Measurements from ENCODE around the gene FLRT3. TPM values are rescaled to one million over a fixed set of nuclear protein-coding genes. Genes with fewer than 3 reads are reported as not detected.

Gene FLRT3
- total RNA-seq, 2 experiments from 2014 or later, result not detected

DNA sequence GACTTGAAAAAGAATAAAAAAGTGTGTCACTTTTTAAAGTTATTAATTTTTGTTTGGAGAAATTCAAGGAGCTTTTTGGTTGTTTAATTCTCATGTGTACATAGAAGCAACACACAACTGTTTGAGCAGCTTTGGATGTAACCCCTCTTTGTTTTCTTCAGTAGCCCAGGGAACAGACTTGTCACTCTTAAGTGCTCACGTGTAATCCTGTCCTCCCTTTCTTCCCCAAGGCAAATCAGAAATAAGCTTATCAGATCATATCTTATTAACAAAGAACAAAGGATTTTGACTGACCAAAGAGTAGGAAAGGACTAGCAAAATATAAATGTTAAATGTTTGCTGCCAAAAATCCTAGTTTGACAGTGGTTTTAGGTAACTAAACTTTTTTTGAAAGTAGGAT, 7.3 kb upstream of the FLRT3 start:
- ATAC-seq (no peak), DNase-seq (no peak)
- no peak overlapping the region for H3K4me3 Mint-ChIP-seq
- POLR2A ChIA-PET, result no interaction called here
- H3K27me3 Mint-ChIP-seq (ENCODE audit: low read depth), result no peaks in the 10 kb centered on the region
- CTCF ChIA-PET, result no interaction called here
- peaks cover 3% of the 10 kb centered on the region for H3K9me3 Mint-ChIP-seq (ENCODE audit: insufficient read depth)
- H3K36me3 Mint-ChIP-seq (ENCODE audit: low read depth), result no peaks in the 10 kb centered on the region
- H3K4me1 Mint-ChIP-seq (ENCODE audit: low read depth), result no peaks in the 10 kb centered on the region
- H3K27ac Mint-ChIP-seq, result no peak overlapping the region

DNA sequence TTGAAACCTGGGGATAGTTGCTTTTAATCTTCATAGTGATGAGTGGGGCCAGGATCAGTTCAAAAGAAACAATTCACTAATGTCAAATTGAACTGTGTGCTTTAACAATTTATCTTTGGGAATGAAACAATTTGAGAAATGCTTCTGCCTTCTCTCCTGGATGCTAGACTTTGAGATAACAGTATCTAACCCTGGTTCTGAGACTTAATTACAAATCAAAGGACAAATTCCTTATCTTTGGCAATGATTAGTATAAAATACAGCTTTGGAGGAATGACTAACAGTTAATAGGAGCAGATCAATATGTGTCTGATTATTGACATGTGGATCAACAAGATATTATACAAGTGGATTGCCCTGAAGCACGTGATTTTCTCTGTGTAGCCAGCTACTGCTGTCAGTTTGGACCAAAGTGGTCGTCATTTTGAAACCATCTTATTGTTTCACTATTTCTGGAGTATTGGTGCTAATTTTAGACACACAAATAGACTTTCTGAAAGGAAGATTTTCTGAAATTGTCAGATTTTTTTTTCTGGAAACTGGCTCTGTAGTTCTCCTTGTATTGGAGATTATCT, 6.2 kb upstream of the FLRT3 start:
- H3K4me1 Mint-ChIP-seq (ENCODE audit: low read depth), result no peaks in the 10 kb centered on the region
- DNase-seq (no peak), ATAC-seq (no peak)
- peaks cover 3% of the 10 kb centered on the region for H3K9me3 Mint-ChIP-seq (ENCODE audit: insufficient read depth)
- no peaks in the 10 kb centered on the region for H3K36me3 Mint-ChIP-seq (ENCODE audit: low read depth)
- H3K27me3 Mint-ChIP-seq (ENCODE audit: low read depth), result no peaks in the 10 kb centered on the region
- H3K4me3 Mint-ChIP-seq, result no peak overlapping the region
- H3K27ac Mint-ChIP-seq, result no peak overlapping the region
- CTCF ChIA-PET, result no interaction called here
- POLR2A ChIA-PET, result no interaction called here

DNA sequence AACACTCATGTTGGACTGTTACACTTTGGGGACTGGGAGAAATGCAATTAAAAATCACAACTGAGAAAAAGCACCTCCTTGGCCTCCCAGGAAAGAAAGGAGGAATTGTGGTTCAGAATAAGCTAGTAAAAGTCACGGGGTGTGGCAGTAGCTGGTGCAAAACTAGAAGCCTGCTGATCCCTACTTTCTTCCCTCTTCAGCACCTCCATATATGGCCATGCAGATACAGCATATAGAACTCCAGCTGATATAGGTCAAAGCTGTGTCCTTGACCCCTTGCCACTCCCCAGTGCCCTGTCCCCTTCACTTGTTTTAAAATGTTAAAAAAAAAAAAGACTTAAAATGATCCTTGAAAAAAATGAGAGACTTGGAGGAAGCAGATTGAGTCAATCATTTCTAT, 5.5 kb upstream of the FLRT3 start:
- Mint-ChIP-seq H3K27ac (no peak overlapping the region), H3K4me1 (ENCODE audit: low read depth) (no peaks in the 10 kb centered on the region), H3K36me3 (ENCODE audit: low read depth) (no peaks in the 10 kb centered on the region), H3K9me3 (ENCODE audit: insufficient read depth) (peaks cover 3% of the 10 kb centered on the region), H3K27me3 (ENCODE audit: low read depth) (no peaks in the 10 kb centered on the region), H3K4me3 (no peak overlapping the region)
- ChIA-PET CTCF (no interaction called here), POLR2A (no interaction called here)
- DNase-seq (no peak), ATAC-seq (no peak)

DNA sequence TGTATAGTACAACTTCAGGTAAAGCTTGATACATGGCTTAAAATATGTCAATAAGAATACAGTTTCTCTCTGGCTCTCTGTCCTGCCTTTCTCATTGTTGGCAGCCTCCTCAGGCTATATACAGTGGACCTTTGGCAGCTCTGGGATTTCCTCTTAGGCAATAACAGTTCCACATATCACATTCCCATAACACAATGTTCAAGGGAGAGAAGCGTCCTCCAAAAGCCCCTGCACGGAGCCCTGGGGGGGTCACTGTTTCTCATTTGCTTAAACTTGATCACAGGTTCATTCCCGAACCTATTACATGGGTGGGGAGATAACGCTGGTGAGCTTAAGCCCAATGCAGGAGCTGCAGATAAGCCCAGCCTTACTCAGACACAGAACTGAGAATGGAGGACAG, 4.4 kb upstream of the FLRT3 start:
- Mint-ChIP-seq H3K36me3 (ENCODE audit: low read depth) (no peaks in the 10 kb centered on the region), H3K4me3 (no peak overlapping the region), H3K27me3 (ENCODE audit: low read depth) (no peaks in the 10 kb centered on the region), H3K27ac (no peak overlapping the region), H3K9me3 (ENCODE audit: insufficient read depth) (peaks cover 3% of the 10 kb centered on the region), H3K4me1 (ENCODE audit: low read depth) (no peaks in the 10 kb centered on the region)
- CTCF ChIA-PET, result no interaction called here
- POLR2A ChIA-PET, result no interaction called here
- ATAC-seq, result no peak
- DNase-seq, result no peak

DNA sequence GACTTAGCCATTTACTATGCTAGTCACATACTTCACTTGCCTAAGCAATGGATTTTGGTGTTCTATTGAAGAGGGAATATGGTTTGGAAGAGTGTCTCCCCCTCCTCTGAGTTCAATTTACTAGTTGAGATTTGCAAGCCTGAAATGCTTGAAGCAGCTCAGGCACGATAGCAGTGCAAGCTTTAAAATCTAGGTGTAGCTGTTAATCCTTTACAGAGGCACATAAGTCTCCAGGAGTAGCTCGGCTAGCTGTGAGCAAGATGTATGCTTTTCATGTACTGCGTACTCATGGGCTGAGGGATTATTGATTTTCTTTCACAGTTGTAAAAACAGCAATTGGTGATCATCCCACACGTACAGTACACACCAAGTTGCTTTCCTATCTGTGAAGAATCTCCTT, 726 bp downstream of the FLRT3 start:
- Mint-ChIP-seq H3K27me3 (ENCODE audit: low read depth) (no peaks in the 10 kb centered on the region), H3K4me3 (no peak overlapping the region), H3K4me1 (ENCODE audit: low read depth) (no peaks in the 10 kb centered on the region), H3K36me3 (ENCODE audit: low read depth) (no peaks in the 10 kb centered on the region), H3K9me3 (ENCODE audit: insufficient read depth) (no peaks in the 10 kb centered on the region), H3K27ac (no peak overlapping the region)
- DNase-seq, result no peak
- ATAC-seq, result no peak
- CTCF ChIA-PET, result no interaction called here
- POLR2A ChIA-PET, result no interaction called here

DNA sequence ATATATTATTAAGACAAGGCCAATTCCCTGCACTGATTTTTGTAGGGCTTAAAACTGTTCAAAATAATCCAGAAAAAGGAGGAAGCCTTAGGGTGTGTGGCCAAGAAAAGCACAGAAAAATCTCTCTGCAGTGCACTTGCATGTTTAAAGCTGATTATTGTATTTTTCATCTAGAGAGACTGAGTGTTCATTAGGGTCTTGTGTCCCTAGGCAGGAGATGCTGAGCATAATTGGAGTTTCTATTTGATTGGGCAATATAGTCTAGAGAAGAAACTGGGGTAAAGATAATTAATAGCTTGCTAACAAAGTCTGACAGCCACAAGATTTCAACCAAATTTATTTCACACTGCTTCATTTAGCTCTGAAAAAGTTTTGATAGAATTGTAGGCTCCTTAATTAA, 2.4 kb downstream of the FLRT3 start:
- H3K27ac Mint-ChIP-seq, result no peak overlapping the region
- ATAC-seq (no peak), DNase-seq (no peak)
- no peaks in the 10 kb centered on the region for H3K36me3 Mint-ChIP-seq (ENCODE audit: low read depth)
- ChIA-PET POLR2A (no interaction called here), CTCF (no interaction called here)
- H3K4me1 Mint-ChIP-seq (ENCODE audit: low read depth), result no peaks in the 10 kb centered on the region
- H3K9me3 Mint-ChIP-seq (ENCODE audit: insufficient read depth), result no peaks in the 10 kb centered on the region
- H3K4me3 Mint-ChIP-seq, result no peak overlapping the region
- H3K27me3 Mint-ChIP-seq (ENCODE audit: low read depth), result no peaks in the 10 kb centered on the region

DNA sequence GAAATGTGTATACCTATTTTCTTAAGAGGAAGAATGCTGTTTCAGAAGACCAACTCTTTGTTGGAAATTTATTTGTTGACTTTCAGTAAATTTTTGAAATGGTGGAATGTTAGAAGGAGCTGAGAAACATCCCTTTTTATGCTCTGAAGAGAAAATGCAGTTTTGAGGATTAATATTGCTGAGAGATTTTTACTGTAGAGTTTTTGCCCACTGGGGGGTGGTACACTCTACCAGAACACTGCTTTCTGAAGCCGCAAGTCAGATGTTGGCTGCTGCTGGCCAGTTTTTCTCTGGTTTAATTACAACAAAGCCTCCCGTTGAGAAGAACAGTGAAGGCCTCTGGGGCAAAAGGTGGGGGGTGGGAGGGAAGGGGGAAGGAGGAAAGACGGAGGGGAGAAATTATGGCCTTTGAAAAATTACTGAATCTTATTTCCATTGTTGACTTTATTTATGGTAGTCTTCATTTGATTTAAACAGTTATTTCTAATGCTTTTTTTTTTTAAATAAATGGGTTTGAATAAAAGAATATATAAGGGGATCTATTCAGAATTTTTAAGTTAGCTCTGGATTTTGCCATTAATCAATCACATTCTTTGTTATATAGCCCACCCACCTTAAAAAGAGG, 3.0 kb downstream of the FLRT3 start:
- ATAC-seq (no peak), DNase-seq (no peak)
- no peaks in the 10 kb centered on the region for H3K9me3 Mint-ChIP-seq (ENCODE audit: insufficient read depth)
- no peaks in the 10 kb centered on the region for H3K36me3 Mint-ChIP-seq (ENCODE audit: low read depth)
- no peak overlapping the region for H3K4me3 Mint-ChIP-seq
- no peak overlapping the region for H3K27ac Mint-ChIP-seq
- ChIA-PET POLR2A (no interaction called here), CTCF (no interaction called here)
- no peaks in the 10 kb centered on the region for H3K27me3 Mint-ChIP-seq (ENCODE audit: low read depth)
- H3K4me1 Mint-ChIP-seq (ENCODE audit: low read depth), result no peaks in the 10 kb centered on the region

DNA sequence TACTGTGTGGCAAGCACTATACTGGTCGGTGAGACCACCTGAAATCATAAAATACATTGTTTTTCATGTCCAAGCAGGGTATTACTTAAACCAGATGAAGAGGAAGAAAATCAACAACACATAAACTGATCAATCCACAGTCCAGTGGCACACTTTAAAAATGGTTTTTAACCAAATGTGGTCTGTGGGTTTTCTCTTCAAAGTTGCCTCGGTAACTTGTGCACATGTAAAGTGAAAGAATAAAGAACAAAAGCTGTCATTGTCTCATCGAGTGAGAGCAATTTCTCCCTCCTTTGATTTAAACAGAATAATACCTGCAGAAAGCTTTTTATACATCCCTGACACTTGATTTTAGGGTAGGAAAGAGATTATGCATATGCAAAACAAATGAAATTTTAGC, 3.7 kb downstream of the FLRT3 start:
- Mint-ChIP-seq H3K4me3 (no peak overlapping the region), H3K27me3 (ENCODE audit: low read depth) (no peaks in the 10 kb centered on the region), H3K36me3 (ENCODE audit: low read depth) (no peaks in the 10 kb centered on the region), H3K9me3 (ENCODE audit: insufficient read depth) (no peaks in the 10 kb centered on the region), H3K27ac (no peak overlapping the region), H3K4me1 (ENCODE audit: low read depth) (no peaks in the 10 kb centered on the region)
- CTCF ChIA-PET, result no interaction called here
- no peak for DNase-seq
- POLR2A ChIA-PET, result no interaction called here
- no peak for ATAC-seq

DNA sequence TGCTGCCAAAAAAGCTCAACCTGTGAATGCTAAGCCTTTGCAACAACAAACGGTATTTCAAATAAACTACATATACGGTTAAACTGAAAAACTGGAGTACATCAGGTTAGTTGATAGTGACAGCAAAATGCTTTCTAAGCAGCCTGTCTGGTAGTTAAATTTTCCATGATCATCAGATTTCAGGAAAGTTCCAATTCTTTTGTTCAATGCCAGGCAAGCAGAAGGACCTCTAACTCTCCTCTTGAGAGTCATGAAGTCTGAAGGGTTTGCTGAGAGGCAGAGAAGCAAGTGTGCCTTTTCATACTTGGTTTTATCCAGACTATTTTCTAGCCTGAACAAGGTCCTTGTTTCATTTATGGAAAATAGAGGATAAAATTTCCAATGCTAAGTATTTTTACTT, 4.5 kb downstream of the FLRT3 start:
- CTCF ChIA-PET, result no interaction called here
- no peaks in the 10 kb centered on the region for H3K9me3 Mint-ChIP-seq (ENCODE audit: insufficient read depth)
- DNase-seq, result no peak
- no peaks in the 10 kb centered on the region for H3K4me1 Mint-ChIP-seq (ENCODE audit: low read depth)
- H3K36me3 Mint-ChIP-seq (ENCODE audit: low read depth), result no peaks in the 10 kb centered on the region
- POLR2A ChIA-PET, result no interaction called here
- no peak for ATAC-seq
- H3K4me3 Mint-ChIP-seq, result no peak overlapping the region
- H3K27ac Mint-ChIP-seq, result no peak overlapping the region
- no peaks in the 10 kb centered on the region for H3K27me3 Mint-ChIP-seq (ENCODE audit: low read depth)

DNA sequence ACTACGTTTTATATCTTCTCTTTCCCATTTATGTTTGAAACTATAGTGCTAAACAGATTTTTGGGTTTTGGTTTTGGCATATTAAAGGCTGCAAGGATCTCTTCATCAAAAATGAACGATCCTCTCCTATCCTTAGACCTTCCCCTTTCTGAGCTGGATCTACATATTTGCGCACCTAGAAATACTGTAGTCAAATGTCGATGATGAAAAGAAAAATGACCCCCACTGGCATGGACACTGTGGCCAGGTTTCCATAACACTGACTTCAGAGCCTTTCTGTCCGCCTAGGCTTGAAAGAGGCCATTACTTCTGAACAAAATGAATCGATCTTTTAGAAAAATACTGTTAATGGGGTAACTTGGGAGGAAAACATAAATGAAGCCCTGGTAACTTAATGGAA, 5.8 kb downstream of the FLRT3 start:
- POLR2A ChIA-PET, result no interaction called here
- Mint-ChIP-seq H3K4me1 (ENCODE audit: low read depth) (no peaks in the 10 kb centered on the region), H3K27me3 (ENCODE audit: low read depth) (no peaks in the 10 kb centered on the region), H3K27ac (no peak overlapping the region), H3K9me3 (ENCODE audit: insufficient read depth) (no peaks in the 10 kb centered on the region), H3K4me3 (no peak overlapping the region), H3K36me3 (ENCODE audit: low read depth) (no peaks in the 10 kb centered on the region)
- DNase-seq (no peak), ATAC-seq (no peak)
- CTCF ChIA-PET, result no interaction called here

DNA sequence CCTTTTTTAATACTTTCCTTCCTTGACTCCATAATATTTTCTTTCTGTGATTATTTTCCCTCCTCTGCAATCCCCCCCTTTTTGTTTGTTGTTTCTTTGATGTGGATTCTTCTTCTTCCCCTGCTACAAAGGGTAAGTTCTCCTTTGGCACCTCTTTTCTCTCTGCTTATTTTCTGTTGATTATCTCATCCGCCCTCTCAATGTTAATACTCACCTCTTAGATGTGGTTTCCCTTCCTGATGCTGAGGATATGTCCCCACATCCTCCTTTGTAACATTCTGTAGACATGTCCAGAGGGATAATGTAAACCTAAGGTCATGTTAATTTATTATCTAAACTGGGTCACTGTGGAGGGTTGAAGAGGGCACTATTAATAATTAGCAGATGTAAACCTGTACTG, 17.7 kb downstream of the FLRT3 start:
- H3K36me3 Mint-ChIP-seq (ENCODE audit: low read depth), result no peaks in the 10 kb centered on the region
- no peak overlapping the region for H3K4me3 Mint-ChIP-seq
- CTCF ChIA-PET, result no interaction called here
- no peaks in the 10 kb centered on the region for H3K27me3 Mint-ChIP-seq (ENCODE audit: low read depth)
- no peak for ATAC-seq
- DNase-seq, result no peak
- H3K27ac Mint-ChIP-seq, result no peak overlapping the region
- no peaks in the 10 kb centered on the region for H3K9me3 Mint-ChIP-seq (ENCODE audit: insufficient read depth)
- POLR2A ChIA-PET, result no interaction called here
- no peaks in the 10 kb centered on the region for H3K4me1 Mint-ChIP-seq (ENCODE audit: low read depth)

DNA sequence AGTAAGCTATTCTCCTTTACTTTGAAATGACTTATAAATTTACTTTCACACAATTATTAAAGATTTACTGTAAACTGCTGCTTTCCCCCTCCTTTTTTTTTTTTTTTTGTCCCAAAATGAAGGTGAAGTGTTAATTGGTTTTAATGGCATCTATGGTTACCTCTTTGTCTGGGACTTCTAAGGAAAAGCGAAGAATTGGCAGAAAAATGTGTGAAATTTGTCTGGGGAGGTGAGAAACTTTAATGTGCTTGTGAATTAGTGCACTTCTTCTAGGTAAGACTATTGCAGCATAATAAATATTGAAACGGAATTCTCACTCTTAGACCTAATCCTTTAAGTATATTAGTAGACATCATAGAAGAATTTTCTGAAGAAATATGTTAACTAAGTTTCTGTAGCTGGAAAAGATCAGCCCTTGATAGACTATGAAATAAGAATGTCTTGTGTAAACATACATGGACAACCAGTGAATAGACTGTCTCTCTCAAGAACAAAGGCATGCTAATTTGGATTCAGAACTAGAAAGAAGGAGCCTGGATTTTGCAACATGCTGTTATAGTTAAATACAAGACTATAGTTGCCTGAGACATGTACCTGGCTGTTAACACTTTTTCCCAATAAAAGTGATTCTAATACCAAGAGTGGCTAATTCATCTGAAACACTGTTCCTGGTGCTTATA, 23.9 kb downstream of the FLRT3 start:
- Mint-ChIP-seq H3K27me3 (ENCODE audit: low read depth) (no peaks in the 10 kb centered on the region), H3K9me3 (ENCODE audit: insufficient read depth) (no peaks in the 10 kb centered on the region), H3K36me3 (ENCODE audit: low read depth) (no peaks in the 10 kb centered on the region), H3K27ac (no peak overlapping the region), H3K4me1 (ENCODE audit: low read depth) (no peaks in the 10 kb centered on the region), H3K4me3 (no peak overlapping the region)
- POLR2A ChIA-PET, result no interaction called here
- no peak for DNase-seq
- CTCF ChIA-PET, result no interaction called here
- ATAC-seq, result no peak

DNA sequence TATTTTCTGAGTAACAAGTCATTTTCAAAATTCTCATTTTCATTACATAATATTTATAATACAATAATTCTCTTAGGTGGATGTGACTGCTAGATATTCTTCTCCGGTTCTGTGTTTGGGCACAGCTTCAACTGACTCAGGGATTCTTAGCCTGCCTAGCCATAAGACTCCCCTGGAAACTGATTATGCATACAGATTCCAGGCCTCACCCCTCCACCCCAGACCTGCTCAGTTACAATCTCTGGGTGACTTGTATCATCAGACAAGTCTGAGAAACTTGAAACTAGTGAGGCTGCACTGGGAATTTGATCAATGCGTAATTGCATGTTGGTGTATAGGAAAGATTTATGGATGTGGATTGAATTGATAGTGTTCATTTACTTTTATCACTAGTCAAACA, 25.4 kb downstream of the FLRT3 start:
- ATAC-seq, result no peak
- CTCF ChIA-PET, result no interaction called here
- Mint-ChIP-seq H3K4me1 (ENCODE audit: low read depth) (no peaks in the 10 kb centered on the region), H3K4me3 (no peak overlapping the region), H3K9me3 (ENCODE audit: insufficient read depth) (no peaks in the 10 kb centered on the region), H3K27ac (no peak overlapping the region), H3K36me3 (ENCODE audit: low read depth) (no peaks in the 10 kb centered on the region), H3K27me3 (ENCODE audit: low read depth) (no peaks in the 10 kb centered on the region)
- DNase-seq, result no peak
- POLR2A ChIA-PET, result no interaction called here

Measured in activated CD8-positive, alpha-beta T cell treated with anti-CD3 and anti-CD28 coated beads, Interleukin-2, amount 10 ng/mL, durations not matched to agents 7 days and 5 days (primary cell).